Upper lobe of left lung (tissue), 6 donors: ENCODE results near the gene CHURC1. TPM values are rescaled to one million over a fixed set of nuclear protein-coding genes. Genes with fewer than 3 reads are reported as not detected.

Experiments used
- ATAC-seq, 2 donors: fragments of 200-7000 bp; cut with Tn5 transposase; one replicate each; pipeline ENCODE4 v1.9.1; 2022; ENCODE audit warnings: mild to moderate bottlenecking in 2 of 2, moderate library complexity in 2 of 2; ENCODE audit not compliant: low FRiP score in 2 of 2
- DNase-seq, 2 donors: peaks; one replicate each; pipeline ENCODE4 v3.0.0-alpha.2; 2019 to 2020
- H3K27ac ChIP-seq, 4 donors: fragments of 200-600 bp; sonication (generic); one replicate each; pipeline ENCODE4 v1.5.1; 2016 to 2019
- H3K27me3 ChIP-seq, 4 donors: fragments of 200-600 bp; sonication (generic); one replicate each; pipeline ENCODE4 v1.5.1; 2017 to 2019
- H3K36me3 ChIP-seq, 4 donors: fragments of 200-600 bp; sonication (generic); one replicate each; pipeline ENCODE4 v1.5.1; 2016 to 2019
- H3K4me1 ChIP-seq, 4 donors: fragments of 200-600 bp; sonication (generic); one replicate each; pipeline ENCODE4 v1.5.1; 2018 to 2019
- H3K4me3 ChIP-seq, 4 donors: fragments of 200-600 bp; sonication (generic); one replicate each; pipeline ENCODE4 v1.5.1; 2017 to 2019; ENCODE audit warnings: mild to moderate bottlenecking in 2 of 4, moderate library complexity in 1 of 4
- H3K9me3 ChIP-seq, 4 donors: fragments of 200-600 bp; sonication (generic); one replicate each; pipeline ENCODE4 v1.5.1; 2018 to 2019
- EP300 ChIP-seq, 4 donors: sonication (generic); formaldehyde crosslinking; IDR thresholded peaks; one replicate each; pipeline ENCODE4 v1.5.1; 2017; ENCODE audit warnings: antibody characterized with exemption in 4 of 4, control low read depth in 2 of 4
- POLR2A ChIP-seq, 4 donors: fragments of 450-650 bp; IDR thresholded peaks; one replicate each; pipeline ENCODE4 v1.5.1; 2016 to 2017; ENCODE audit warnings: antibody characterized with exemption in 4 of 4, mild to moderate bottlenecking in 2 of 4
- POLR2AphosphoS5 ChIP-seq, 2 donors: sonication (generic); formaldehyde crosslinking; IDR thresholded peaks; one replicate each; pipeline ENCODE4 v1.5.1; 2017; ENCODE audit warnings: antibody characterized with exemption in 2 of 2
- WGBS, 2 donors: methylation state at CpG; one replicate each; pipeline ENCODE4 v1.1.5; 2017 to 2018; 5-methylcytosine and 5-hydroxymethylcytosine counted together
- total RNA-seq, 6 donors: library from RNA; depleted of rRNA in 4 of 6; stranded (reverse); fragments of >200 nt in 4 of 6; gene quantifications; one replicate each; pipeline versions ENCODE4 v1.1.0 to v1.2.1, GENCODE V29; 2016 to 2021
- TF ChIP-seq, protein P1 (sequence below), 6 experiments: fragments of 450-650 bp in 4 of 6; fragments of 200-600 bp in 2 of 6; sonication (generic) in 2 of 6; IDR thresholded peaks; one replicate each; pipeline ENCODE4 v1.5.1; 2016 to 2019; ENCODE audit warnings: antibody characterized with exemption in 6 of 6
- donor health status: DM: no; HTN: no; CAD: no; lungs with moderate emphysema.
- donor health status: DM: no; HTN: yes; CAD: no; lungs with severe emphysema.

CHURC1 gene
- total RNA-seq, 6 donors from 2014 or later: 18.3 to 99.6 (median 49.2) TPM

DNA sequence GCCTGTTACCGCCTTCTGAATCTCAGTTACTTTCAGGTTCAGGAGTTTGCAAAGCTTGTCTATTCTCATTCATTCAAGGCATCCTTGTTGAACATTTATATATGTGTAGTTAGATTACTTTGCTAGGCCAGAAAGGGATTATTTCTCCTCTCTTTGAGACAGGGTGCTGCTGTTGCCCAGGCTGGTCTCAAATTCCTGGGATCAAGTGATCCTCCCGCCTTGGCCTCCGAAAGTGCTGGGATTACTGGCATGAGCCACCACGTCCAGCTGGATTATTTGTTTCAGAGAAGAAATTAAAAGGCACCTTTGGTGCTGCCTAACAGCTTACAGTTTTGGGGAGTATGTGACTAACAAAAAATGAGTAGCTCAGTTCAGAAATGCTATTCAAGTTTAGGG lies 772 bp downstream of the CHURC1 start:
- no peaks in the 10 kb centered on the region for H3K9me3 ChIP-seq
- 23 to 31% methylated on average over 4 of the region's 4 CpGs for WGBS, 2 donors
- H3K27ac ChIP-seq: peak overlapping the region; percentile 92 to 100 (median 98)
- no peaks in the 10 kb centered on the region for H3K36me3 ChIP-seq
- no peaks in the 10 kb centered on the region for H3K27me3 ChIP-seq
- ATAC-seq (no peak), DNase-seq (no peak)
- H3K4me3 ChIP-seq: peak overlapping the region; percentile 70 to 94 (median 85)
- TF ChIP-seq, protein P1, sequence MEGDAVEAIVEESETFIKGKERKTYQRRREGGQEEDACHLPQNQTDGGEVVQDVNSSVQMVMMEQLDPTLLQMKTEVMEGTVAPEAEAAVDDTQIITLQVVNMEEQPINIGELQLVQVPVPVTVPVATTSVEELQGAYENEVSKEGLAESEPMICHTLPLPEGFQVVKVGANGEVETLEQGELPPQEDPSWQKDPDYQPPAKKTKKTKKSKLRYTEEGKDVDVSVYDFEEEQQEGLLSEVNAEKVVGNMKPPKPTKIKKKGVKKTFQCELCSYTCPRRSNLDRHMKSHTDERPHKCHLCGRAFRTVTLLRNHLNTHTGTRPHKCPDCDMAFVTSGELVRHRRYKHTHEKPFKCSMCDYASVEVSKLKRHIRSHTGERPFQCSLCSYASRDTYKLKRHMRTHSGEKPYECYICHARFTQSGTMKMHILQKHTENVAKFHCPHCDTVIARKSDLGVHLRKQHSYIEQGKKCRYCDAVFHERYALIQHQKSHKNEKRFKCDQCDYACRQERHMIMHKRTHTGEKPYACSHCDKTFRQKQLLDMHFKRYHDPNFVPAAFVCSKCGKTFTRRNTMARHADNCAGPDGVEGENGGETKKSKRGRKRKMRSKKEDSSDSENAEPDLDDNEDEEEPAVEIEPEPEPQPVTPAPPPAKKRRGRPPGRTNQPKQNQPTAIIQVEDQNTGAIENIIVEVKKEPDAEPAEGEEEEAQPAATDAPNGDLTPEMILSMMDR (IDR thresholded peaks at IDR 0.05): no peak
- no peak for TF ChIP-seq POLR2A (IDR thresholded peaks at IDR 0.05)
- no peak for TF ChIP-seq POLR2AphosphoS5 (IDR thresholded peaks at IDR 0.05)
- TF ChIP-seq EP300 (IDR thresholded peaks at IDR 0.05): no peak
- H3K4me1 ChIP-seq: peaks cover 20 to 50% (median 24%) of the 10 kb centered on the region in 4 donors

DNA sequence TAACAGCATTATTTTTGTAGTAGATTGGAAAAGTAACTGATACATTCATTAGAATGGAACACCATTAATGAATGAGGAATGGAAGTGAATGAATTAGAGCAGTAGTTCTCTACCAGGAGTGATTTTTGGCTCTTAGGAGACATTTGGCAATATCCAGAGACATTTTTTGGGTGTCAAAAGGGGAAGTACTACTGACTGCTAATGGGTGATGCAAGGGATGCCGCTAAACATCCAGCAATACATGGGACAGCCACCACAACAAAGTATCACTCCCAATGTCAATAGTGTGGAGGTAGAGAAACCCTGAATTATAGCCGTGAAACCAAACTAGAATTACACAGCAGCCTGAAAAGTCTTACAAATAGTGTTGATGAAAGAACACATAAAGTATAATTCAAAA lies 1.5 kb downstream of the CHURC1 start:
- TF ChIP-seq POLR2AphosphoS5 (IDR thresholded peaks at IDR 0.05): no peak
- TF ChIP-seq, protein P1 (IDR thresholded peaks at IDR 0.05): no peak
- no peak for TF ChIP-seq EP300 (IDR thresholded peaks at IDR 0.05)
- TF ChIP-seq POLR2A (IDR thresholded peaks at IDR 0.05): no peak
- Histone ChIP-seq H3K4me3 (peak overlapping the region in 1 of 4 donors; percentile 70), H3K9me3 (no peaks in the 10 kb centered on the region), H3K4me1 (peaks cover 22 to 57% (median 24%) of the 10 kb centered on the region in 4 donors), H3K27ac (peak overlapping the region in 1 of 4 donors; percentile 99), H3K27me3 (no peaks in the 10 kb centered on the region), H3K36me3 (no peaks in the 10 kb centered on the region)
- 65 to 77% methylated on average over 2 of the region's 2 CpGs for WGBS, 2 donors
- ATAC-seq: no peak
- DNase-seq: peak in 1 of 2 donors; percentile 35

GRCh38 chr14:64918216-64918615 lies 4.0 kb downstream of the CHURC1 start:
- Histone ChIP-seq H3K27me3 (no peaks in the 10 kb centered on the region), H3K4me1 (peaks cover 22 to 57% (median 24%) of the 10 kb centered on the region in 4 donors), H3K36me3 (no peaks in the 10 kb centered on the region), H3K27ac (peak overlapping the region in 1 of 4 donors; percentile 27), H3K9me3 (no peaks in the 10 kb centered on the region), H3K4me3 (no peak overlapping the region)
- 91 to 93% methylated on average over 4 of the region's 4 CpGs for WGBS, 2 donors
- DNase-seq: no peak
- TF ChIP-seq POLR2A (IDR thresholded peaks at IDR 0.05) (no peak), EP300 (IDR thresholded peaks at IDR 0.05) (no peak), POLR2AphosphoS5 (IDR thresholded peaks at IDR 0.05) (no peak)
- TF ChIP-seq, protein P1 (IDR thresholded peaks at IDR 0.05): no peak
- no peak for ATAC-seq

GRCh38 chr14:64919215-64919614 lies 5.0 kb downstream of the CHURC1 start:
- peaks cover 0 to 4% (median 1%) of the 10 kb centered on the region in 4 donors for H3K36me3 ChIP-seq
- no peak for DNase-seq
- no peaks in the 10 kb centered on the region for H3K27me3 ChIP-seq
- H3K27ac ChIP-seq: peak overlapping the region in 1 of 4 donors; percentile 40
- no peak overlapping the region for H3K4me3 ChIP-seq
- no peak for TF ChIP-seq EP300 (IDR thresholded peaks at IDR 0.05)
- TF ChIP-seq POLR2A (IDR thresholded peaks at IDR 0.05): no peak
- peaks cover 22 to 53% (median 24%) of the 10 kb centered on the region in 4 donors for H3K4me1 ChIP-seq
- no peaks in the 10 kb centered on the region for H3K9me3 ChIP-seq
- no peak for ATAC-seq

DNA sequence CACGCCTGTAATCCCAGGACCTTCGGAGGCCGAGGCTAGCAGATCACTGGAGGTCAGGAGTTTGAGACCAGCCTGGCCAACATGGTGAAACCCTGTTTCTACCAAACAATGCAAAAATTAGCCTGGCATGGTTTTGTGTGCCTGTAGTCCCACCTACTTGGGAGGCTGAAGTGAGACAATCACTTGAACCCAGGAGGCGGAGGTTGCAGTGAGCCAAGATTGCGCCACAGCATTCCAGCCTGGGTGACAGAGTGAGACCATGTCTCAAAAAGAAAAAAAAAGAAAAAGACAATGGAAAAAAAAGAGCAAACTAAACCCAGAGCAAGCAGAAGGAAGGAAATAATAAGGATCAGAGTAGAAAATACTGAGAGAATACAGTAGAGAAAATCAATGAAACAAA lies 5.4 kb downstream of the CHURC1 start:
- H3K4me1 ChIP-seq: peaks cover 22 to 53% (median 24%) of the 10 kb centered on the region in 4 donors
- DNase-seq: peak in 1 of 2 donors; percentile 52
- WGBS, 2 donors: 71 to 72% methylated on average over 5 of the region's 5 CpGs
- H3K36me3 ChIP-seq: peaks cover 0 to 8% (median 3%) of the 10 kb centered on the region in 4 donors
- no peak overlapping the region for H3K4me3 ChIP-seq
- no peaks in the 10 kb centered on the region for H3K27me3 ChIP-seq
- TF ChIP-seq, protein P1 (IDR thresholded peaks at IDR 0.05): no peak
- no peak for TF ChIP-seq EP300 (IDR thresholded peaks at IDR 0.05)
- no peak for TF ChIP-seq POLR2AphosphoS5 (IDR thresholded peaks at IDR 0.05)
- no peak for TF ChIP-seq POLR2A (IDR thresholded peaks at IDR 0.05)
- no peak for ATAC-seq
- no peaks in the 10 kb centered on the region for H3K9me3 ChIP-seq
- H3K27ac ChIP-seq: peak overlapping the region in 1 of 4 donors; percentile 40
